Measurements from ENCODE around the gene NHERF2.
A peak's percentile ranks its signal among the peaks of the same experiment; 100 is the strongest.

GRCh38 chr16:2056681-2057407 is 30.1 kb downstream of the NHERF2 start:
- no peak for TF ChIP-seq POLR2A (IDR thresholded peaks at IDR 0.05)
- TF ChIP-seq CTCF (IDR thresholded peaks at IDR 0.05) = peak in 3 of 4 donors; percentile 29 to 44 (median 44)
